ENCODE results near the gene CAMK2B. TPM values are rescaled to one million over a fixed set of nuclear protein-coding genes. Genes with fewer than 3 reads are reported as not detected.

The CAMK2B gene
- total RNA-seq, 1 donor from 2014 or later: not detected

GRCh38 chr7:44368455-44368854 is 43.1 kb upstream of the CAMK2B start:
- Histone ChIP-seq H3K4me3 (ENCODE audit: low read depth, low read length) (no peak overlapping the region), H3K27me3 (ENCODE audit: control insufficient read depth, insufficient read depth, low read length) (no peaks in the 10 kb centered on the region), H3K36me3 (ENCODE audit: control insufficient read depth, insufficient read depth, low read length) (no peaks in the 10 kb centered on the region)
- FAIRE-seq (peak; percentile 60), DNase-seq (ENCODE audit: low read depth) (no peak)
- TF ChIP-seq CTCF (IDR thresholded peaks at IDR 0.05; ENCODE audit: insufficient read depth, low read length, severe bottlenecking): no peak

GRCh38 chr7:44367475-44368043 is 42.2 kb upstream of the CAMK2B start:
- FAIRE-seq (peak; percentile 83), DNase-seq (ENCODE audit: low read depth) (no peak)
- Histone ChIP-seq H3K27me3 (ENCODE audit: control insufficient read depth, insufficient read depth, low read length) (no peaks in the 10 kb centered on the region), H3K36me3 (ENCODE audit: control insufficient read depth, insufficient read depth, low read length) (no peaks in the 10 kb centered on the region), H3K4me3 (ENCODE audit: low read depth, low read length) (no peak overlapping the region)
- TF ChIP-seq CTCF (IDR thresholded peaks at IDR 0.05; ENCODE audit: insufficient read depth, low read length, severe bottlenecking): no peak

GRCh38 chr7:44366986-44367385 is 41.6 kb upstream of the CAMK2B start:
- no peak overlapping the region for H3K4me3 ChIP-seq (ENCODE audit: low read depth, low read length)
- no peaks in the 10 kb centered on the region for H3K27me3 ChIP-seq (ENCODE audit: control insufficient read depth, insufficient read depth, low read length)
- no peaks in the 10 kb centered on the region for H3K36me3 ChIP-seq (ENCODE audit: control insufficient read depth, insufficient read depth, low read length)
- FAIRE-seq: no peak
- TF ChIP-seq CTCF (IDR thresholded peaks at IDR 0.05; ENCODE audit: insufficient read depth, low read length, severe bottlenecking): no peak
- no peak for DNase-seq (ENCODE audit: low read depth)

GRCh38 chr7:44353668-44354067 is 28.3 kb upstream of the CAMK2B start:
- Histone ChIP-seq H3K36me3 (ENCODE audit: control insufficient read depth, insufficient read depth, low read length) (no peaks in the 10 kb centered on the region), H3K27me3 (ENCODE audit: control insufficient read depth, insufficient read depth, low read length) (no peaks in the 10 kb centered on the region), H3K4me3 (ENCODE audit: low read depth, low read length) (no peak overlapping the region)
- FAIRE-seq (no peak), DNase-seq (ENCODE audit: low read depth) (no peak)
- TF ChIP-seq CTCF (IDR thresholded peaks at IDR 0.05; ENCODE audit: insufficient read depth, low read length, severe bottlenecking): no peak

- no peak overlapping the region for H3K4me3 ChIP-seq (ENCODE audit: low read depth, low read length)
- FAIRE-seq (no peak), DNase-seq (ENCODE audit: low read depth) (no peak)
- peaks cover 1% of the 10 kb centered on the region for H3K27me3 ChIP-seq (ENCODE audit: control insufficient read depth, insufficient read depth, low read length)
- H3K36me3 ChIP-seq (ENCODE audit: control insufficient read depth, insufficient read depth, low read length): no peaks in the 10 kb centered on the region
- TF ChIP-seq CTCF (IDR thresholded peaks at IDR 0.05; ENCODE audit: insufficient read depth, low read length, severe bottlenecking): no peak
These were observed 23.7 kb upstream of the CAMK2B start for GRCh38 chr7:44348851-44349781.
